ENCODE data around the gene RTP3.

- TF ChIP-seq CTCF (IDR thresholded peaks at IDR 0.05; ENCODE audit: insufficient read depth, low read length, poor library complexity, severe bottlenecking) = no peak
- no peak for TF ChIP-seq EZH2phosphoT487 (conservative IDR thresholded peaks at IDR 0.05; ENCODE audit: low read length)
These were observed 7.0 kb downstream of the RTP3 start for GRCh38 chr3:46504789-46505188.

Data from SU-DHL-6 (cell line).